SU-DHL-6 (cell line): ENCODE results near the gene POLR2C.

Experiments used
- EZH2phosphoT487 ChIP-seq: fragments of 200-600 bp; sonication (generic), shearing (Covaris generic); conservative IDR thresholded peaks from 2 replicates; pipeline ENCODE4 v1.6.1; 2018; ENCODE audit warnings: mild to moderate bottlenecking, antibody characterized with exemption, low read length, moderate library complexity, mixed read lengths
- TF ChIP-seq, protein P1 (sequence below): fragments of 200-600 bp; sonication (generic); IDR thresholded peaks from one replicate; pipeline ENCODE4 v1.5.1; 2017; ENCODE audit warnings: antibody characterized with exemption, mild to moderate bottlenecking, low read length, moderate library complexity; ENCODE audit not compliant: insufficient read depth, poor library complexity, severe bottlenecking

DNA sequence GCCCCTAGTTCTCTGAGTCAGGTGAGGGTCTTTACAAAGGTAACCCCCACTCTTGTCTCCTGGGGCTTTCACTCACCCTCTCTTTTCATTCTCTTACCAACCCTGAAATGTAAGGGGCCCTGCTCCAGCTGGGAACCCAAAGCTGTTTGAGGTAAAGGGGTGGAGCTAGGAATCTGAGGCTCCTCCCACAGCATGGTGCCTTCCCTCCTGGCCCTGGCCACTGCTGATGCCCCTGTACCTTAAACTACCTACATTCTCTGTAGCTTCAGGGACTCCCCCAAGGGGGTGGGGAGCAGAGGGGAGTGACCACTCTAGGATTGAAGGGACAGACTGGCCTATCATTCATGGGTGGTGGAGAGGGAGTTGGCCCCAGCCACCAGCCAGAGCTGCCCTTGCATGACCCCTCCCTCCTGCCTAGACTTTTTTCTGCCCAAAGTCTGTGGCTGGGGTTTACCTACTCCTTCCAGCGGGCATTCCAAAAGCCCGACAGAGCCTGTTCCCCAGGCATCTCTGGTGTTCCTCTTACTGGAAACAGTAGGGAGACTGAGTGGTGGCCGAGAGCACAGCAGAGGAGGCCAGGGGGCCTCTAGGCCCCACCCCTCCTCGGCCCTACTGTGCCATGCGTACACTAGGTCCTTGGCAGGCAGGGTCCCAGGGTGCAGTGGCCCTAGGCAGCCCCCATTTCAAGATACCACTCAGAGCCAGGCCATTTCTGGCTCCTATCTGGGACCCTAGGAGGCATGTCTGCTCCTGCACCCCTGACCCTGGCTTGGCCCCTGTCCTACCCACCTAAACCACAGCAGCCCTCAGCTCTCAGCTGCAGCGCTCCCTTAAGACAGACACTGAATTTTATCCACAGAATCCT, 14.3 kb downstream of the POLR2C start:
- TF ChIP-seq, protein P1, sequence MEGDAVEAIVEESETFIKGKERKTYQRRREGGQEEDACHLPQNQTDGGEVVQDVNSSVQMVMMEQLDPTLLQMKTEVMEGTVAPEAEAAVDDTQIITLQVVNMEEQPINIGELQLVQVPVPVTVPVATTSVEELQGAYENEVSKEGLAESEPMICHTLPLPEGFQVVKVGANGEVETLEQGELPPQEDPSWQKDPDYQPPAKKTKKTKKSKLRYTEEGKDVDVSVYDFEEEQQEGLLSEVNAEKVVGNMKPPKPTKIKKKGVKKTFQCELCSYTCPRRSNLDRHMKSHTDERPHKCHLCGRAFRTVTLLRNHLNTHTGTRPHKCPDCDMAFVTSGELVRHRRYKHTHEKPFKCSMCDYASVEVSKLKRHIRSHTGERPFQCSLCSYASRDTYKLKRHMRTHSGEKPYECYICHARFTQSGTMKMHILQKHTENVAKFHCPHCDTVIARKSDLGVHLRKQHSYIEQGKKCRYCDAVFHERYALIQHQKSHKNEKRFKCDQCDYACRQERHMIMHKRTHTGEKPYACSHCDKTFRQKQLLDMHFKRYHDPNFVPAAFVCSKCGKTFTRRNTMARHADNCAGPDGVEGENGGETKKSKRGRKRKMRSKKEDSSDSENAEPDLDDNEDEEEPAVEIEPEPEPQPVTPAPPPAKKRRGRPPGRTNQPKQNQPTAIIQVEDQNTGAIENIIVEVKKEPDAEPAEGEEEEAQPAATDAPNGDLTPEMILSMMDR: no peak
- no peak for TF ChIP-seq EZH2phosphoT487
